GM21528 (cell line): Measurements from ENCODE around the gene BTRC.

Source experiments
- ATAC-seq: cut with Tn5 transposase; IDR thresholded peaks from one replicate; pipeline ENCODE4 v1.9.1; 2021; ENCODE audit warnings: mild to moderate bottlenecking, moderate library complexity; ENCODE audit not compliant: unreplicated experiment, low FRiP score

The BTRC gene

GRCh38 chr10:101506829-101507661 is 153.1 kb downstream of the BTRC start:
- ATAC-seq = no peak

GRCh38 chr10:101507828-101508227 is 153.9 kb downstream of the BTRC start:
- no peak for ATAC-seq

- no peak for ATAC-seq
Observed at GRCh38 chr10:101511938-101512337, 158.0 kb downstream of the BTRC start.

- ATAC-seq = no peak
Observed at GRCh38 chr10:101512738-101513137, 158.8 kb downstream of the BTRC start.

- no peak for ATAC-seq
Observed at GRCh38 chr10:101513733-101514132, 159.8 kb downstream of the BTRC start.

- no peak for ATAC-seq
Observed at GRCh38 chr10:101525848-101526247, 171.9 kb downstream of the BTRC start.

GRCh38 chr10:101529207-101529606 is 175.2 kb downstream of the BTRC start:
- no peak for ATAC-seq

- no peak for ATAC-seq
Observed at GRCh38 chr10:101529725-101530553, 176.0 kb downstream of the BTRC start.

GRCh38 chr10:101535949-101536348 is 182.0 kb downstream of the BTRC start:
- no peak for ATAC-seq

- ATAC-seq = no peak
Observed at GRCh38 chr10:101536800-101537199, 182.8 kb downstream of the BTRC start.

- no peak for ATAC-seq
Observed at GRCh38 chr10:101538446-101538845, 184.5 kb downstream of the BTRC start.

- no peak for ATAC-seq
Observed at GRCh38 chr10:101545898-101546297, 191.9 kb downstream of the BTRC start.

GRCh38 chr10:101550965-101551364 is 197.0 kb downstream of the BTRC start:
- no peak for ATAC-seq

- no peak for ATAC-seq
Observed at GRCh38 chr10:101552442-101552841, 198.5 kb downstream of the BTRC start.

GRCh38 chr10:101557541-101557940 is 203.6 kb downstream of the BTRC start:
- no peak for ATAC-seq

GRCh38 chr10:101558204-101558603 is 204.2 kb downstream of the BTRC start:
- no peak for ATAC-seq

GRCh38 chr10:101558671-101559595 is 205.0 kb downstream of the BTRC start:
- no peak for ATAC-seq

GRCh38 chr10:101559596-101560297 is 205.8 kb downstream of the BTRC start:
- ATAC-seq = no peak

- no peak for ATAC-seq
Observed at GRCh38 chr10:101560298-101561067, 206.5 kb downstream of the BTRC start.
